Measurements from ENCODE around the gene GCK. TPM values are rescaled to one million over a fixed set of nuclear protein-coding genes. Genes with fewer than 3 reads are reported as not detected.

Gene GCK
- polyA plus RNA-seq, 3 donors, result 0.56 to 1.4 (median 0.64) TPM

- 47 to 71% (median 63%) methylated on average over 2 of the region's 2 CpGs for WGBS, 3 donors
- no peak overlapping the region for H3K27ac ChIP-seq (ENCODE audit: low read depth, low read length)
These were observed 94.2 kb downstream of the GCK start for GRCh38 chr7:44094883-44095592.

- H3K27ac ChIP-seq (ENCODE audit: low read depth, low read length), result no peak overlapping the region
- 50 to 59% (median 53%) methylated on average over 2 of the region's 2 CpGs for WGBS, 3 donors
These were observed 94.9 kb downstream of the GCK start for GRCh38 chr7:44094365-44094764.

Other genes starting within 250 kb of the GCK start
- gene SPDYE1, start 191.5 kb downstream of the GCK start, polyA plus RNA-seq, result under 1 TPM in 1 of 3 donors, not detected in 2; 0.03 TPM
- gene DBNL, start 144.7 kb downstream of the GCK start, polyA plus RNA-seq, result 100 to 1,000 TPM in 2 of 3 donors, 10 to 100 TPM in 1; 39.4 to 111 (median 101) TPM
- 1 to 10 TPM; 1.3 to 5.4 (median 2.1) TPM for gene PGAM2, start 123.9 kb downstream of the GCK start, polyA plus RNA-seq
- 10 to 100 TPM in 2 of 3 donors, 1 to 10 TPM in 1; 8.8 to 13.9 (median 11.3) TPM for gene POLM, start 106.9 kb downstream of the GCK start, polyA plus RNA-seq
- gene AEBP1, start 85.1 kb downstream of the GCK start, polyA plus RNA-seq, result 10 to 100 TPM; 10.2 to 71.6 (median 65.6) TPM
- gene POLD2, start 65.9 kb downstream of the GCK start, polyA plus RNA-seq, result 100 to 1,000 TPM in 1 of 3 donors, 10 to 100 TPM in 2; 51.4 to 116 (median 96.0) TPM
- 10 to 100 TPM in 1 of 3 donors, under 1 TPM in 2; 0.15 to 57.8 (median 0.18) TPM for gene MYL7, start 48.1 kb downstream of the GCK start, polyA plus RNA-seq
- 10 to 100 TPM; 41.7 to 59.5 (median 43.5) TPM for gene YKT6, start 11.5 kb upstream of the GCK start, polyA plus RNA-seq
- gene CAMK2B, start 136.2 kb upstream of the GCK start, polyA plus RNA-seq, result 1 to 10 TPM in 1 of 3 donors, under 1 TPM in 2; 0.28 to 1.3 (median 0.56) TPM

Data from adipose tissue (tissue), 3 donors.